ENCODE results near the gene LENG1.
A peak's percentile ranks its signal among the peaks of the same experiment; 100 is the strongest.

Gene LENG1

DNA sequence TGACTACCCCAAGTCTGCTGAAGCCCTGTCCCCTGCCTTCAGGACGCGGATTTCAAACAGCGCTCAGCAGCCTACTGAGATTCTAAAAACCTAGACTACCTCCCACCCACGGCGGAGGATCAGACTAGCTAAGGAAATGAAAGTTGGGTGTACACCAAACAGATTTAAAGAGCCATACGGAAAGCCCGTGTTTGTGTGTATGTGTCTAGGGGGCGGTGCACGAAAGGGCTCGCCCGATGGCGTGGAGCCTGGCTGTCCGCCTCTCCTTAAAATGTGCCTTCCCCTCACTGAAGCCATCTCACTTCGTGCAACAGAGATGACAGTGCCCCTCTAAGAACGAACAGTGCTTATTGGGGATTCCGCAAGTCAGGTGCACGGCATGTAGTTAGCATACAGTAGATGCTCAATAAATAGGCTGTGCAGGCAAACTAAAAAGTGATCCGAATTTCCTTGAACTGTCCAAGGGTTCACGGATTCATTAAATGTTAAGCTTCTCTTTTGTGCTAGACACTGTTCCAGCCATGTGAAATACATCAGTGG is 639 bp downstream of the LENG1 start:
- ChIA-PET POLR2A (interaction anchor here (1.1 to 3.2 kb wide), 11 partner anchors 10 to 51 kb away, joined by 3 to 60 read pairs (median 11); partner anchors contain the start of genes CNOT3, MBOAT7, PRPF31 and RPS9), CTCF (interaction anchor here (0.7 to 1.9 kb wide), 7 partner anchors 9 to 232 kb away, joined by 3 to 15 read pairs (median 5); partner anchors contain the start of gene CNOT3)
- peaks cover 4% of the 10 kb centered on the region; the same call in 1 of the 2 replicates for H3K4me1 ChIP-seq (ENCODE audit: control insufficient read depth, insufficient read depth, low read length)
- peaks cover 19 to 40% of the 10 kb centered on the region in 2 experiments for H3K36me3 ChIP-seq (ENCODE audit: control insufficient read depth in 2 of 2, insufficient read depth in 1 of 2, low read length in 2 of 2)
- H3K4me3 ChIP-seq (ENCODE audit: low read depth, low read length): peak overlapping the region; percentile 96
- TF ChIP-seq, protein P1, sequence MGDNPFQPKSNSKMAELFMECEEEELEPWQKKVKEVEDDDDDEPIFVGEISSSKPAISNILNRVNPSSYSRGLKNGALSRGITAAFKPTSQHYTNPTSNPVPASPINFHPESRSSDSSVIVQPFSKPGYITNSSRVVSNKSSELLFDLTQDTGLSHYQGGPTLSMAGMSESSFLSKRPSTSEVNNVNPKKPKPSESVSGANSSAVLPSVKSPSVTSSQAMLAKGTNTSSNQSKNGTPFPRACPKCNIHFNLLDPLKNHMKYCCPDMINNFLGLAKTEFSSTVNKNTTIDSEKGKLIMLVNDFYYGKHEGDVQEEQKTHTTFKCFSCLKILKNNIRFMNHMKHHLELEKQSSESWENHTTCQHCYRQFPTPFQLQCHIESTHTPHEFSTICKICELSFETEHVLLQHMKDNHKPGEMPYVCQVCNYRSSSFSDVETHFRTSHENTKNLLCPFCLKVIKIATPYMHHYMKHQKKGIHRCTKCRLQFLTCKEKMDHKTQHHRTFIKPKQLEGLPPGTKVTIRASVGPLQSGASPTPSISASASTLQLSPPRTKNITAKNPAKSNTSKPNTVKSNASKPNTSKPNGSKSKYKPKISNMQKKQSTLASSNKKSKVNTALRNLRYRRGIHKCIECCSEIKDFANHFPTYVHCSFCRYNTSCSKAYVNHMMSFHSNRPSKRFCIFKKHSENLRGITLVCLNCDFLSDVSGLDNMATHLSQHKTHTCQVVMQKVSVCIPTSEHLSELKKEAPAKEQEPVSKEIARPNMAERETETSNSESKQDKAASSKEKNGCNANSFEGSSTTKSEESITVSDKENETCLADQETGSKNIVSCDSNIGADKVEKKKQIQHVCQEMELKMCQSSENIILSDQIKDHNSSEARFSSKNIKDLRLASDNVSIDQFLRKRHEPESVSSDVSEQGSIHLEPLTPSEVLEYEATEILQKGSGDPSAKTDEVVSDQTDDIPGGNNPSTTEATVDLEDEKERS (tag by site-specific recombination; IDR thresholded peaks at IDR 0.05): peak; percentile 33; the same call in 1 of the 2 replicates
- peak; percentile 100 for TF ChIP-seq ZNF664 (tag by site-specific recombination; IDR thresholded peaks at IDR 0.05)
- TF ChIP-seq, protein P2, sequence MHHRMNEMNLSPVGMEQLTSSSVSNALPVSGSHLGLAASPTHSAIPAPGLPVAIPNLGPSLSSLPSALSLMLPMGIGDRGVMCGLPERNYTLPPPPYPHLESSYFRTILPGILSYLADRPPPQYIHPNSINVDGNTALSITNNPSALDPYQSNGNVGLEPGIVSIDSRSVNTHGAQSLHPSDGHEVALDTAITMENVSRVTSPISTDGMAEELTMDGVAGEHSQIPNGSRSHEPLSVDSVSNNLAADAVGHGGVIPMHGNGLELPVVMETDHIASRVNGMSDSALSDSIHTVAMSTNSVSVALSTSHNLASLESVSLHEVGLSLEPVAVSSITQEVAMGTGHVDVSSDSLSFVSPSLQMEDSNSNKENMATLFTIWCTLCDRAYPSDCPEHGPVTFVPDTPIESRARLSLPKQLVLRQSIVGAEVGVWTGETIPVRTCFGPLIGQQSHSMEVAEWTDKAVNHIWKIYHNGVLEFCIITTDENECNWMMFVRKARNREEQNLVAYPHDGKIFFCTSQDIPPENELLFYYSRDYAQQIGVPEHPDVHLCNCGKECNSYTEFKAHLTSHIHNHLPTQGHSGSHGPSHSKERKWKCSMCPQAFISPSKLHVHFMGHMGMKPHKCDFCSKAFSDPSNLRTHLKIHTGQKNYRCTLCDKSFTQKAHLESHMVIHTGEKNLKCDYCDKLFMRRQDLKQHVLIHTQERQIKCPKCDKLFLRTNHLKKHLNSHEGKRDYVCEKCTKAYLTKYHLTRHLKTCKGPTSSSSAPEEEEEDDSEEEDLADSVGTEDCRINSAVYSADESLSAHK (tag by site-specific recombination; IDR thresholded peaks at IDR 0.05): 0 out of 2 replicates have a peak, but pooled peaks have one; percentile 14
- TF ChIP-seq, protein P3, sequence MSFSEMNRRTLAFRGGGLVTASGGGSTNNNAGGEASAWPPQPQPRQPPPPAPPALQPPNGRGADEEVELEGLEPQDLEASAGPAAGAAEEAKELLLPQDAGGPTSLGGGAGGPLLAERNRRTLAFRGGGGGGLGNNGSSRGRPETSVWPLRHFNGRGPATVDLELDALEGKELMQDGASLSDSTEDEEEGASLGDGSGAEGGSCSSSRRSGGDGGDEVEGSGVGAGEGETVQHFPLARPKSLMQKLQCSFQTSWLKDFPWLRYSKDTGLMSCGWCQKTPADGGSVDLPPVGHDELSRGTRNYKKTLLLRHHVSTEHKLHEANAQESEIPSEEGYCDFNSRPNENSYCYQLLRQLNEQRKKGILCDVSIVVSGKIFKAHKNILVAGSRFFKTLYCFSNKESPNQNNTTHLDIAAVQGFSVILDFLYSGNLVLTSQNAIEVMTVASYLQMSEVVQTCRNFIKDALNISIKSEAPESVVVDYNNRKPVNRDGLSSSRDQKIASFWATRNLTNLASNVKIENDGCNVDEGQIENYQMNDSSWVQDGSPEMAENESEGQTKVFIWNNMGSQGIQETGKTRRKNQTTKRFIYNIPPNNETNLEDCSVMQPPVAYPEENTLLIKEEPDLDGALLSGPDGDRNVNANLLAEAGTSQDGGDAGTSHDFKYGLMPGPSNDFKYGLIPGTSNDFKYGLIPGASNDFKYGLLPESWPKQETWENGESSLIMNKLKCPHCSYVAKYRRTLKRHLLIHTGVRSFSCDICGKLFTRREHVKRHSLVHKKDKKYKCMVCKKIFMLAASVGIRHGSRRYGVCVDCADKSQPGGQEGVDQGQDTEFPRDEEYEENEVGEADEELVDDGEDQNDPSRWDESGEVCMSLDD (tag by site-specific recombination; IDR thresholded peaks at IDR 0.05): no peak
- no peak for TF ChIP-seq ZBTB48 (tag by site-specific recombination; IDR thresholded peaks at IDR 0.05)
- TF ChIP-seq KLF7 (tag by site-specific recombination; IDR thresholded peaks at IDR 0.05; ENCODE audit: borderline replicate concordance): no peak
- peak; percentile 77 for TF ChIP-seq ZNF768 (tag by site-specific recombination; IDR thresholded peaks at IDR 0.05)
- TF ChIP-seq, protein P4, sequence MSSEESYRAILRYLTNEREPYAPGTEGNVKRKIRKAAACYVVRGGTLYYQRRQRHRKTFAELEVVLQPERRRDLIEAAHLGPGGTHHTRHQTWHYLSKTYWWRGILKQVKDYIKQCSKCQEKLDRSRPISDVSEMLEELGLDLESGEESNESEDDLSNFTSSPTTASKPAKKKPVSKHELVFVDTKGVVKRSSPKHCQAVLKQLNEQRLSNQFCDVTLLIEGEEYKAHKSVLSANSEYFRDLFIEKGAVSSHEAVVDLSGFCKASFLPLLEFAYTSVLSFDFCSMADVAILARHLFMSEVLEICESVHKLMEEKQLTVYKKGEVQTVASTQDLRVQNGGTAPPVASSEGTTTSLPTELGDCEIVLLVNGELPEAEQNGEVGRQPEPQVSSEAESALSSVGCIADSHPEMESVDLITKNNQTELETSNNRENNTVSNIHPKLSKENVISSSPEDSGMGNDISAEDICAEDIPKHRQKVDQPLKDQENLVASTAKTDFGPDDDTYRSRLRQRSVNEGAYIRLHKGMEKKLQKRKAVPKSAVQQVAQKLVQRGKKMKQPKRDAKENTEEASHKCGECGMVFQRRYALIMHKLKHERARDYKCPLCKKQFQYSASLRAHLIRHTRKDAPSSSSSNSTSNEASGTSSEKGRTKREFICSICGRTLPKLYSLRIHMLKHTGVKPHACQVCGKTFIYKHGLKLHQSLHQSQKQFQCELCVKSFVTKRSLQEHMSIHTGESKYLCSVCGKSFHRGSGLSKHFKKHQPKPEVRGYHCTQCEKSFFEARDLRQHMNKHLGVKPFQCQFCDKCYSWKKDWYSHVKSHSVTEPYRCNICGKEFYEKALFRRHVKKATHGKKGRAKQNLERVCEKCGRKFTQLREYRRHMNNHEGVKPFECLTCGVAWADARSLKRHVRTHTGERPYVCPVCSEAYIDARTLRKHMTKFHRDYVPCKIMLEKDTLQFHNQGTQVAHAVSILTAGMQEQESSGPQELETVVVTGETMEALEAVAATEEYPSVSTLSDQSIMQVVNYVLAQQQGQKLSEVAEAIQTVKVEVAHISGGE (tag by site-specific recombination; conservative IDR thresholded peaks at IDR 0.05; ENCODE audit: low read depth): no peak
- no peak for TF ChIP-seq ZNF701 (tag by site-specific recombination; IDR thresholded peaks at IDR 0.05)
- peak; percentile 24; the same call in 1 of the 2 replicates for TF ChIP-seq MZF1 (tag by site-specific recombination; IDR thresholded peaks at IDR 0.05; ENCODE audit: borderline replicate concordance)
- peak; percentile 62 for TF ChIP-seq PRDM1 (tag by site-specific recombination; IDR thresholded peaks at IDR 0.05)
- peak; percentile 62; the same call in 1 of the 2 replicates for TF ChIP-seq ZBTB1 (tag by site-specific recombination; IDR thresholded peaks at IDR 0.05)
- TF ChIP-seq ZNF335 (tag by site-specific recombination; conservative IDR thresholded peaks at IDR 0.05): peak; percentile 86
- TF ChIP-seq, protein P5, sequence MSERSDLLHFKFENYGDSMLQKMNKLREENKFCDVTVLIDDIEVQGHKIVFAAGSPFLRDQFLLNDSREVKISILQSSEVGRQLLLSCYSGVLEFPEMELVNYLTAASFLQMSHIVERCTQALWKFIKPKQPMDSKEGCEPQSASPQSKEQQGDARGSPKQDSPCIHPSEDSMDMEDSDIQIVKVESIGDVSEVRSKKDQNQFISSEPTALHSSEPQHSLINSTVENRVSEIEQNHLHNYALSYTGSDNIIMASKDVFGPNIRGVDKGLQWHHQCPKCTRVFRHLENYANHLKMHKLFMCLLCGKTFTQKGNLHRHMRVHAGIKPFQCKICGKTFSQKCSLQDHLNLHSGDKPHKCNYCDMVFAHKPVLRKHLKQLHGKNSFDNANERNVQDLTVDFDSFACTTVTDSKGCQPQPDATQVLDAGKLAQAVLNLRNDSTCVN (tag by site-specific recombination; optimal IDR thresholded peaks at IDR 0.05): peak; percentile 1
- peak overlapping the region; percentile 63; the same call in 1 of the 2 replicates for H3K27ac ChIP-seq (ENCODE audit: extremely low read depth, low read depth, low read length)
- H3K9me3 ChIP-seq (ENCODE audit: control insufficient read depth, insufficient read depth, low read depth, low read length): no peaks in the 10 kb centered on the region
